K562 (cell line): ENCODE measurements around the gene FAM107B. TPM values are rescaled to one million over a fixed set of nuclear protein-coding genes. Genes with fewer than 3 reads are reported as not detected.

ENCODE experiments used
- ATAC-seq: fragments of 200-7000 bp; cut with Tn5 transposase; 3 replicates; pipeline ENCODE4 v1.9.1; 2020; ENCODE audit warnings: moderate library complexity
- BruUV-seq: library from RNA; stranded (reverse); fragments of 400-500 nt; replicated peaks from 2 replicates; lab custom pipeline; 2021; lab: Mats Ljungman, UMichigan
- CTCF ChIA-PET: fragments of 300-600 bp; formaldehyde crosslinking; extraction: SDS; loops from one replicate; lab custom pipeline; 2021; ENCODE audit warnings: low intra/inter-chr PET ratio; lab: Yijun Ruan, JAX
- POLR2A ChIA-PET: fragments of 300-600, 350-650 bp; sonication (Branson Sonifier 250); formaldehyde crosslinking; extraction: SDS; loops from one replicate; lab custom pipeline; 2021; ENCODE audit warnings: antibody characterized with exemption, inconsistent platforms; lab: Yijun Ruan, JAX
- DNase-seq, 4 experiments: peaks; one replicate each; pipeline versions ENCODE4 v3.0.0 to v3.0.0-alpha.2; 2011 to 2018; ENCODE audit warnings: low spot score in 3 of 4, mixed read lengths in 3 of 4; ENCODE audit errors: extremely low read depth in 1 of 4
- FAIRE-seq: peaks from 2 replicates; lab custom pipeline; 2011; peaks lifted over from hg19 to GRCh38; lab: Jason Lieb, UNC
- H2AFZ ChIP-seq: 2 replicates; pipeline ENCODE4 v1.6.0; 2011; ENCODE audit warnings: low read depth, low read length, control low read depth, inconsistent platforms
- H3K27ac ChIP-seq: fragments of 200-600 bp; 3 replicates; pipeline ENCODE4 v1.8.0; 2011; ENCODE audit warnings: low read depth, mild to moderate bottlenecking, control low read depth, inconsistent platforms, low read length, moderate library complexity, mixed read lengths; ENCODE audit errors: extremely low read depth
- H3K27me3 ChIP-seq, 2 experiments: fragments of 300-600 bp in 1 of 2; 2 replicates in 1 of 2; 3 replicates in 1 of 2; pipeline versions ENCODE4 v1.6.0 to v1.8.0; 2011; ENCODE audit warnings: inconsistent platforms in 2 of 2, low read length in 2 of 2, mild to moderate bottlenecking in 1 of 2, mixed read lengths in 1 of 2, moderate library complexity in 1 of 2; ENCODE audit not compliant: control insufficient read depth in 2 of 2, insufficient read depth in 2 of 2
- H3K36me3 ChIP-seq: fragments of 300-600 bp; 3 replicates; pipeline ENCODE4 v1.8.0; 2011; ENCODE audit warnings: mild to moderate bottlenecking, low read length, inconsistent platforms; ENCODE audit not compliant: control insufficient read depth, insufficient read depth
- H3K4me1 ChIP-seq, 2 experiments: fragments of 200-600 bp in 1 of 2; replicated peaks in 1 of 2; 2 replicates in 1 of 2; 3 replicates in 1 of 2; pipeline versions ENCODE4 v1.5.1 to v1.8.0; 2011; ENCODE audit warnings: inconsistent platforms in 2 of 2, low read length in 2 of 2, mild to moderate bottlenecking in 1 of 2, mixed read lengths in 1 of 2, moderate library complexity in 1 of 2; ENCODE audit not compliant: control insufficient read depth in 2 of 2, insufficient read depth in 2 of 2
- H3K4me2 ChIP-seq: 2 replicates; pipeline ENCODE4 v1.6.1; 2011; ENCODE audit warnings: low read length, control low read depth, inconsistent platforms, mixed read lengths; ENCODE audit not compliant: insufficient read depth
- H3K4me3 ChIP-seq: fragments of 200-600 bp; sonication (generic), shearing (Covaris generic); 2 replicates; pipeline ENCODE4 v1.5.1; 2016; ENCODE audit warnings: control low read depth, inconsistent platforms
- H3K79me2 ChIP-seq: fragments of 200-600 bp; 3 replicates; pipeline ENCODE4 v1.8.0; 2011; ENCODE audit warnings: low read length, inconsistent platforms; ENCODE audit not compliant: control insufficient read depth, insufficient read depth
- H3K9ac ChIP-seq, 2 experiments: 2 replicates each; pipeline versions ENCODE4 v1.6.0 to v1.6.1; 2011; ENCODE audit warnings: low read depth in 2 of 2, low read length in 2 of 2, control low read depth in 1 of 2, inconsistent platforms in 1 of 2, mild to moderate bottlenecking in 1 of 2, mixed read lengths in 1 of 2; ENCODE audit not compliant: insufficient read depth in 1 of 2
- H3K9me1 ChIP-seq: one replicate; pipeline ENCODE4 v1.6.0; 2011; ENCODE audit warnings: inconsistent platforms, mild to moderate bottlenecking, low read length, moderate library complexity; ENCODE audit not compliant: control insufficient read depth, insufficient read depth
- H3K9me3 ChIP-seq: replicated peaks from 2 replicates; pipeline ENCODE4 v1.5.1; 2011; ENCODE audit warnings: low read depth, low read length, inconsistent platforms; ENCODE audit not compliant: control insufficient read depth, insufficient read depth
- H4K20me1 ChIP-seq: replicated peaks from 2 replicates; pipeline ENCODE4 v1.6.1; 2011; ENCODE audit warnings: low read length, inconsistent platforms, mixed read lengths; ENCODE audit not compliant: control insufficient read depth, insufficient read depth
- CEBPG ChIP-seq, 3 experiments: fragments of 200-800 bp in 1 of 3; sonication (Bioruptor generic) in 1 of 3; sonication (generic) in 1 of 3; formaldehyde crosslinking in 1 of 3; IDR thresholded peaks in 2 of 3; conservative IDR thresholded peaks in 1 of 3; 2 replicates each; pipeline versions ENCODE4 v1.6.1 to v1.8.0; 2016 to 2022; ENCODE audit warnings: missing compliant biosample characterization in 2 of 3, missing genetic modification characterization in 2 of 3, mild to moderate bottlenecking in 1 of 3, missing genetic modification reagents in 1 of 3
- ELF2 ChIP-seq: fragments of 250-450 bp; sonication (Bioruptor Pico); IDR thresholded peaks from 2 replicates; pipeline ENCODE4 v1.5.0; 2021; ENCODE audit warnings: mild to moderate bottlenecking
- NFYB ChIP-seq: IDR thresholded peaks from 2 replicates; pipeline ENCODE4 v1.6.1; 2011; ENCODE audit warnings: mild to moderate bottlenecking, moderate library complexity; ENCODE audit not compliant: insufficient read length; ENCODE audit errors: extremely low read depth
- PTRF ChIP-seq: fragments of 450-650 bp; IDR thresholded peaks from 2 replicates; pipeline ENCODE4 v1.6.1; 2016; ENCODE audit warnings: mild to moderate bottlenecking, missing genetic modification characterization, missing compliant biosample characterization
- PTTG1 ChIP-seq: fragments of 450-650 bp; IDR thresholded peaks from 2 replicates; pipeline ENCODE4 v1.6.1; 2016; ENCODE audit warnings: low read depth, mild to moderate bottlenecking, missing genetic modification characterization, missing compliant biosample characterization
- PYGO2 ChIP-seq: fragments of 450-650 bp; IDR thresholded peaks from 2 replicates; pipeline ENCODE4 v1.6.1; 2016; ENCODE audit warnings: mild to moderate bottlenecking, missing genetic modification characterization, moderate library complexity, missing compliant biosample characterization
- TAF7 ChIP-seq: fragments of 450-650 bp; IDR thresholded peaks from 2 replicates; pipeline ENCODE4 v1.6.1; 2016; ENCODE audit warnings: missing genetic modification characterization, missing compliant biosample characterization
- ZNF134 ChIP-seq: fragments of 250-450 bp; sonication (Bioruptor Pico); conservative IDR thresholded peaks from 2 replicates; pipeline ENCODE4 v1.4.0; 2020
- ZNF184 ChIP-seq: sonication (generic); formaldehyde crosslinking; IDR thresholded peaks from 2 replicates; pipeline ENCODE4 v1.5.0; 2020; ENCODE audit warnings: missing genetic modification reagents
- ZNF778 ChIP-seq: fragments of 450-650 bp; formaldehyde crosslinking; IDR thresholded peaks from 2 replicates; pipeline ENCODE4 v1.4.0; 2020; ENCODE audit warnings: mild to moderate bottlenecking, moderate library complexity
- WGBS: fragments of 100-300 bp; shearing (Covaris generic); methylation state at CpG from one replicate; pipeline ENCODE4 v1.1.6; 2016; ENCODE audit warnings: low coverage, mixed read lengths; ENCODE audit not compliant: insufficient coverage; ENCODE audit errors: missing lambda C conversion rate; 5-methylcytosine and 5-hydroxymethylcytosine counted together
- in situ Hi-C: fragments of 300-500 bp; cut with MboI; formaldehyde crosslinking; loops from 4 replicates; pipeline ENCODE4 v1.15.0; 2018; ENCODE audit warnings: inconsistent platforms, mixed read lengths
- intact Hi-C: fragments of 100-400 bp; cut with micrococcal nuclease; formaldehyde crosslinking; loops from 2 replicates; pipeline ENCODE4 v1.14.2; 2022
- polyA plus RNA-seq, 8 experiments: library from polyadenylated mRNA; depleted of rRNA in 4 of 8; stranded (reverse) in 5 of 8; unstranded in 3 of 8; fragments of >200 nt; fragmentation: Nextera tagmentation in 2 of 8; fragmentation: Illumina TruSeq in 1 of 8; extraction: Ambion mirVana in 2 of 8; extraction: Trizol in 1 of 8; gene quantifications; 2 replicates each; pipeline versions ENCODE4 v1.2.1 to v1.2.3, GENCODE V29; 2011 to 2014; ENCODE audit warnings: inconsistent platforms in 1 of 8, missing spikeins in 1 of 8
- total RNA-seq, 7 experiments: library from RNA; depleted of rRNA in 6 of 7; stranded (reverse); fragments of >200 nt in 6 of 7; fragmentation: Illumina TruSeq in 2 of 7; extraction: Trizol in 2 of 7; gene quantifications; 2 replicates each; pipeline versions ENCODE4 v1.2.1 to v1.2.3, GENCODE V29; 2011 to 2021; ENCODE audit warnings: low replicate concordance in 1 of 7
- TF ChIP-seq, protein P1 (sequence below): fragments of 450-650 bp; formaldehyde crosslinking; conservative IDR thresholded peaks from 2 replicates; pipeline ENCODE4 v1.4.0; 2022; ENCODE audit warnings: mild to moderate bottlenecking, missing genetic modification characterization
- TF ChIP-seq, protein P2 (sequence below): sonication (generic); formaldehyde crosslinking; IDR thresholded peaks from 2 replicates; pipeline ENCODE4 v1.8.0; 2022; ENCODE audit warnings: missing genetic modification reagents, mild to moderate bottlenecking, moderate library complexity, borderline replicate concordance

FAM107B gene
- total and polyA plus RNA-seq, 9 of the 15 experiments (the other 6 are each of a cell fraction or from before 2014, with no cell fraction given), result 0.40 to 2.8 (median 1.4) TPM

DNA sequence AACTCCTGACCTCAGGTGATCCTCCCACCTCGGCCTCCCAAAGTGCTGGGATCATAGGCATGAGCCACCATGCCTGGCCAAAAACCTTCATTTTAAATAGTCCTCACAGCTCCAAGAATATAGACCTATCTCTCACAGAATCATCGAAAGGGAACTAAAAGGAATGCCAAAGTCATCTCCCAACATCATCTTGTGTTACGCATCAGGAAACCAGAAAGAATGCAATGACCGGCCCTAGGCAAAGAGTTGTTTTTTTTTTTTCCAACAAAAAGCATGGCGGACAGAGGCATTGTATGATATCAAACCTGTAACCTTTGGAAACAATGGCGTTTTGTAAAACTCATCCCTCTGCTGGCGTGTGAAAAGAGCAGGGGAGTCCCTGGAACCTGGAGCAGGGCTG, 73.2 kb downstream of the FAM107B start:
- TF ChIP-seq PTTG1 (tag) (no peak), PYGO2 (no peak), CEBPG (CRISPR knock-in tag; IDR thresholded peaks at IDR 0.05) (no peak), CEBPG (tag; conservative IDR thresholded peaks at IDR 0.05 in 1 of 2, IDR thresholded peaks at IDR 0.05 in 1 of 2) (no peak), ZNF778 (CRISPR knock-in tag) (no peak), ELF2 (CRISPR knock-in tag) (no peak), PTRF (tag) (no peak), NFYB (no peak), ZNF184 (CRISPR knock-in tag) (no peak), ZNF134 (CRISPR knock-in tag) (no peak), TAF7 (tag) (no peak)
- TF ChIP-seq, protein P1, sequence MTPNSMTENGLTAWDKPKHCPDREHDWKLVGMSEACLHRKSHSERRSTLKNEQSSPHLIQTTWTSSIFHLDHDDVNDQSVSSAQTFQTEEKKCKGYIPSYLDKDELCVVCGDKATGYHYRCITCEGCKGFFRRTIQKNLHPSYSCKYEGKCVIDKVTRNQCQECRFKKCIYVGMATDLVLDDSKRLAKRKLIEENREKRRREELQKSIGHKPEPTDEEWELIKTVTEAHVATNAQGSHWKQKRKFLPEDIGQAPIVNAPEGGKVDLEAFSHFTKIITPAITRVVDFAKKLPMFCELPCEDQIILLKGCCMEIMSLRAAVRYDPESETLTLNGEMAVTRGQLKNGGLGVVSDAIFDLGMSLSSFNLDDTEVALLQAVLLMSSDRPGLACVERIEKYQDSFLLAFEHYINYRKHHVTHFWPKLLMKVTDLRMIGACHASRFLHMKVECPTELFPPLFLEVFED (CRISPR knock-in tag), result no peak
- TF ChIP-seq, protein P2, sequence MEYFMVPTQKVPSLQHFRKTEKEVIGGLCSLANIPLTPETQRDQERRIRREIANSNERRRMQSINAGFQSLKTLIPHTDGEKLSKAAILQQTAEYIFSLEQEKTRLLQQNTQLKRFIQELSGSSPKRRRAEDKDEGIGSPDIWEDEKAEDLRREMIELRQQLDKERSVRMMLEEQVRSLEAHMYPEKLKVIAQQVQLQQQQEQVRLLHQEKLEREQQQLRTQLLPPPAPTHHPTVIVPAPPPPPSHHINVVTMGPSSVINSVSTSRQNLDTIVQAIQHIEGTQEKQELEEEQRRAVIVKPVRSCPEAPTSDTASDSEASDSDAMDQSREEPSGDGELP (CRISPR knock-in tag), result no peak
- TF ChIP-seq, all 486 proteins: peak for 0
- H3K9me1 ChIP-seq, result no peaks in the 10 kb centered on the region
- ChIA-PET CTCF (no interaction called here), POLR2A (no interaction called here)
- H4K20me1 ChIP-seq, result no peaks in the 10 kb centered on the region
- H3K4me2 ChIP-seq, result no peak overlapping the region
- WGBS, result 6% methylated on average over 7 of the region's 7 CpGs
- peaks cover 4 to 19% of the 10 kb centered on the region in 2 experiments; a peak in 2 of 5 replicates for H3K27me3 ChIP-seq
- no peak overlapping the region for H3K9ac ChIP-seq
- in situ Hi-C loops (no loop called here), intact Hi-C loops (no loop called here)
- no peak for ATAC-seq
- no peaks in the 10 kb centered on the region for H3K79me2 ChIP-seq
- DNase-seq, result no peak
- H3K27ac ChIP-seq, result no peak overlapping the region
- H3K36me3 ChIP-seq, result no peaks in the 10 kb centered on the region
- H2AFZ ChIP-seq, result no peak overlapping the region
- no TSS peak for BruUV-seq
- H3K9me3 ChIP-seq, result no peaks in the 10 kb centered on the region
- H3K4me1 ChIP-seq, result no peaks in the 10 kb centered on the region
- no peak overlapping the region for H3K4me3 ChIP-seq
- FAIRE-seq, result no peak
